Thyroid gland (tissue), 4 donors: ENCODE measurements around the gene MAF.

Source experiments
- CTCF ChIP-seq, 6 experiments: fragments of 200-600 bp in 3 of 6; fragments of 450-650 bp in 3 of 6; sonication (generic) in 3 of 6; IDR thresholded peaks; one replicate each; pipeline ENCODE4 v1.5.1; 2016 to 2019; ENCODE audit warnings: antibody characterized with exemption in 6 of 6, mild to moderate bottlenecking in 2 of 6, inconsistent platforms in 1 of 6, moderate library complexity in 1 of 6
- POLR2A ChIP-seq, 2 donors: fragments of 450-650 bp; IDR thresholded peaks; one replicate each; pipeline ENCODE4 v1.6.1; 2017; ENCODE audit warnings: antibody characterized with exemption in 2 of 2, mild to moderate bottlenecking in 2 of 2, moderate library complexity in 1 of 2

- TF ChIP-seq CTCF (IDR thresholded peaks at IDR 0.05) (no peak), POLR2A (IDR thresholded peaks at IDR 0.05) (no peak)
These were observed 28.0 kb upstream of the MAF start for GRCh38 chr16:79628501-79628975.
